HG03064 (cell line): Measurements from ENCODE around the gene GGA2.
"Not testable (repeated sequence)": the region's sequence is repeated elsewhere in the genome, so short reads cannot be mapped to it uniquely, and the experiment has no call there.

Source experiments
- ATAC-seq: cut with Tn5 transposase; IDR thresholded peaks from one replicate; pipeline ENCODE4 v1.9.1; 2021; ENCODE audit warnings: low read depth; ENCODE audit not compliant: unreplicated experiment

Gene GGA2

DNA sequence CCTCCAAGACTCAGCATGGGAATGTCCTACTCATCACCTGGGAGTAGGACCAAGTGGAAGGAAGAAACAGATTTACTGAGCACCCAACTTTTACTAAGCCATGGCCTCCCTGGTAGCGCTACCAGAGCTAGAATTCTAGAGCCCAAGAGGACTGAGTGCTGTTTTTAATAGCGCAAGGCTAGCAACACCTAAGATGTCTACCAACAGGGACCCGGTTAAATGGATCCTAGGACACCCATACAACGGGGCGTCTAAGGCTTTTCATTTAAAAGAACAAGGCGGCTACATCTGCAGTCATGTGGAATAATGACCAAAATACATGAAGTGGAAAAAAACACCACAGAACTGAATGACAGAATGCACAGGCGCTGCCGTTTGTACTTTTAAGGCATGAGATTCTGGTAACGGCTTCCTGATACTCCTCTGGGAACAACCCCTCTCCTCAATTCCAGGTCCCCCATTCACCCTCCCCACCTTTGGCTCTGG is 5.1 kb downstream of the GGA2 start:
- ATAC-seq, result peak; percentile 6

DNA sequence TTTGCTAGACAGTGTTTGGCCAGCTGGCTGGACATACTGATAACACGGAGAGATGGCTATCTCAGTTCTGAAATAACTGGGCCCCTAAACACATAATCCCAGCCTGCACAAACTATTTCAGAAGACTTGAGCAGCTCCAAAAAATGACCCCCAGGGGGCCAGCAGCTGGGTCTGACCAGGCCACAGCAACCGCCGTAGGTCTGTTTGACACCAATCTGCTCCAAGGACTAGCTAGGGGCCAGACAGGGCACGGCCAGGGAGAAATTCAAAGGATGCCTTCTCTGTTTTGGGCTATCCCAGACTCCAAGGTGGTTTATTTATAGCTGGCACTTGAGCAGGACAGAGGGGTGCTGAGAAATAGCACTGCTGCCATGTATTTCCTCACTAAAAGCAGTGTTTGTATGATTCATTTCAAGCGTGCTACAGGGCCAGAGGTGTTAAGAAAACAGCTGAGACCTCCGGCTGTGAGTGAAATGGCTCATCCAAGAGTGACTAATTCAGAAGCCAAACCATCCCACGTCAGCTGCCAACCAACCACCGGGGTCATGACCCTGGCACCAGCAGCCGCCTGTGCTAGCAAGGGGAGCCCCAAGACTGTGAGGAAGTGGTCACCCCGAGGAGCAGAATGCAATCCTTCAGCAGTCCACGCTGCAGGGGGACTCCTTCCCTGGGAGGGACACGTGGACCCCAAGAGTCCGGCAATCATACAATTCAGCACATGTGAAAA is 5.7 kb downstream of the GGA2 start:
- ATAC-seq, result peak; percentile 67

- no peak for ATAC-seq
Observed at GRCh38 chr16:23504076-23504452, 6.2 kb downstream of the GGA2 start.

DNA sequence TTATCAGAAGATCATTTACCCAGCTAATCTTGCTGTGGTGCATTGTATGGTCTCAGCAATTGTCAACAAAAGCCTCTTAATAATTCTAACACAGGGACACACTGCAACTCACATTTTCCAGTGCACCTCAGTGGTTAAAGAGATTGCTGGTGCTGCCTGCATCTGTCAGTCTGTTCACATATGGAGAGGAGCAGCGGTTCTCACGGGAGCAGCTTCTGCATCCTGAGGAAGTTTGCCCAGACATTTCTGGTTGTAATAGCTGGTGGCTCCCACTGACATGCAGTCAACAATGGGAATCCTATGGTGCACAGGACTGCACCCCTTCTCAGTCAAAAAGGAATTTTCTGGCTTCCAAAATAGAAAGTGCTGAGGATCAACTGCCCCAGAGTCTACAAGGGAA is 7.8 kb downstream of the GGA2 start:
- ATAC-seq, result no peak

- ATAC-seq, result no peak
Observed at GRCh38 chr16:23501291-23501690, 9.0 kb downstream of the GGA2 start.

GRCh38 chr16:23500862-23501225 is 9.4 kb downstream of the GGA2 start:
- no peak for ATAC-seq

DNA sequence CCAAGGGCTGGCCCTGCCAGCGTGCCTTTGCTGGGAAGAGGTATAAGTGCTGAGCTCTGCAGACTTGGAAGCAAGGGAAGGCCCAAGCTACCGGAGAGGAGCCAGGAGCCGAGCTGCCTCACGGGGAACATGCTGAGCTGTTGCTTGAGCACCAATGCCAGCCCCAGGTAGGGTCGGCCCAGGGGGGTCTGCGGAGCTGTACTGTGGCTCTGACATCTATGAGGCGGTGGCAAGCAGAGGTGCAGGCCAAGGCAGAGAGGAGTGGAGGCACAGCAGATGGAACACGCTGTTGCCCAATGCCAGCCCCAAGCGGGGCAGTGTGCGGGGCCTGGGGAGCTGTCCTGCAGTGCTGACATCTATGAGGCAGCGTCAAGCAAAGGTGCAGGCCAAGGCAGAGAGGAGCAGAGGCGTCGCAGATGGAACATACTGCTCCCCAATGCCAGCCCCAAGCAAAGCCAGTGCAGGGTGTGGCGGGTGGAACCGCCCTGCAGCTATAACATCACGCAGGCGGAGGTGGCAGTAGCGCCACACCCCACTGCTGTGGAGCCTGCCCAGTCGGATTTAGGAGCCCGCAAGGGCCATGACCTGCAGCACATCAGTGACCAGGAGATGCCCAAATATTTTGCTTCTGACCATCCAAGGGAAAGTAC is 10.0 kb downstream of the GGA2 start:
- no peak for ATAC-seq

- ATAC-seq, result no peak
Observed at GRCh38 chr16:23499801-23500200, 10.5 kb downstream of the GGA2 start.

DNA sequence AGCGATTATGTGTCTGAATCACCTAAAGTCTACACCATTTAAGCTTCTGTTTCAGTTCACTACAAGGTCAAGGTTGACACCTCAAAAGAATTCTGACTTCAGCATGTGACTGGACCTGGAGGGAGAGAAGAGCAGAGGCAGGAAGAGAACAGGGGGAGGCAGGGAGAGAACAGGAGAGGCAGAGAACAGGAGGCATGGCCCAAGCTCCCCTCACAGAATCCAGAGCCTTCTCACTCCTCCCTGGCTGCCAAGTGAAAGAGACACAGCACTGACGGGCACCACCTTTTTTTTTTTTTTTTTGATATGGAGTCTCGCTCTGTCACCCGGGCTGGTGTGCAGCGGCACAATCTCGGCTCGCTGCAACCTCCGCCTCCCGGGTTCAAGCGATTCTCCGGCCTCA is 11.4 kb downstream of the GGA2 start:
- ATAC-seq, result no peak

DNA sequence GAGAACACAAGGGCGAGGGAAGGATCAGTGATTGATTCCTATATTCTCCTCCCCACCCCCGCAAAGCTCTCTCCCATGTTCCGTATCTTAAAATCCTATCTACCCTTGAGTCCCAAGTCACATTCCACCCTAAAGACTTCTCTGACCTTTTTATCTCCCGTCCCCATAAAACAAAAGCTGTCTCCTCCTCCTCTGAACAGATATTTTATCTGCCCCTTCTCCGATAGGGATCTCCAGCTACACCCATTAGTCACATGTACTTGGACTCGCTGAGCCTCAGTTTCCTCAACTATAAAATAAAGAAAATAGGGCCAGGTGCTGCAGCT is 12.8 kb downstream of the GGA2 start:
- ATAC-seq, result no peak

DNA sequence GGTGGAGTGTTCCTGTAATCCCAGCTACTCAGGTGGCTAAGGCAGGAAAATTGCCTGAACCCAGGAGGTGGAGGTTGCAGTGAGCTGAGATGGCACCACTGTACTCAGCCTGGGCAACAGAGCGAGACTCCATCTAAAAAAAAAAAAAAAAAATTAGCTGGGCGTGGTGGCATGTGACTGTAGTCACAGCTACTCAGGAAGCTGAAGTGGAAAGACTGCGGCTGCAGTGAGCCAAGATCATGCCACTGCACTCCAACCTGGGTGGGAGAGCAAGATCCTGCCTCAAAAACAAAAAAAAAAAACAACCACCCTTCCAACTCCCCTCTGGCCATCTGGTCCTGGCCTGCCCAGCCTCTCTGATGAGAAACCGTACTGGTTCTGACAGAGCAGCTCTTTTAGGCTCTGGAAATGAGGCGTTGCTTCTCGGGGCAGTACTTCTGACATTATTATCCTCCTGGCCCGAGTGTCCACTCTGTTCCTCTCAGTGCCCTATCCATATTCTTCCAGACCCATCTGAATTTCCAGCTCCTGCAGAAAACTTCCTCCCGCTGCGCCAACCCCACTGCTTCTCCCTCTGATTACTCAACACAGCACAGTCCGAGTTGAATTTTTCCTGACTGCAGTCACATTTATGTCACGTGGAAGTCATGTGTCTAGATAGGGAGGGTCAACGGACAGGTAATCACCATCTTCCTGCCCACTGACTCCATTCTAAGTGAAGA is 13.3 kb downstream of the GGA2 start:
- no peak for ATAC-seq

GRCh38 chr16:23495671-23496070 is 14.6 kb downstream of the GGA2 start:
- ATAC-seq, result no peak

- ATAC-seq, result no peak
Observed at GRCh38 chr16:23494188-23494587, 16.1 kb downstream of the GGA2 start.

- no peak for ATAC-seq
Observed at GRCh38 chr16:23491490-23492391, 18.6 kb downstream of the GGA2 start.

DNA sequence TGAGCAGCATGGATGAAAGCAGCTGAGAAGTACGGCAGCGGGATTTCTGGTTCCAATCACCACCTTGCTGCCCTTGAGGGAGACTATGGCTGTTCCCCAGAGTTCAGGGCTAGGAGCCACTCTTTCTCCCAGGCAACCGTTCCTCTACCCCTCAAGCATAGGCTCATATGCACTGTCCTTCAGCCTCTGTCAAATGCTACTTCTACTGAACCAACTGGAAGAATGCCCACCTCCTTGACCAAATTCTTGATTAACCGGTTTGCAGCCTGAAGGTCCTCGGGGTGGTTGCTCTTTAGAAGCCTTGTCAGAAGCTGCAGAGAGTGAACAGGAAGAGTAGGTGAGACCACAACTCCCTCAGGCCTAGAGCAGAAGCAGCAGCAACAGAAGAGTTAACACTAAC is 23.8 kb downstream of the GGA2 start:
- no peak for ATAC-seq

DNA sequence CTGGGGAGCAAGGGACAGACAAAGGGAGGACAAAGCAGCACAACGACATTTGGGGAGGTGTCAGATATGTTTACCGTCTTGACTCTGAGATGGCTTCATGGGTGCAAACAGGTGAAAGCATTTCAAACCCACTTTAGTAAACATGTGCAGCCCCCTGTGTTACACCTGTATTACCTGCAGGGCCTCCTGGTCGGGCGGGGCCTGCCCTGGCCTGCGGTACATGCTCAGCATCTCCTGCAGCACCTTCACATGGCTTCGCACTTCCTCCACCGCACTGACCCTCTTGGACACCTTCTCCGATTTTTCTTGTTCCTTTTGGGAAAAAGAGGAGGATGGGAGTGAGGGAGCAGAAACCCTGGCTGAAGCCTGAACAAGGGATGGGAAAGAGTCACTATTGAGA is 24.5 kb downstream of the GGA2 start:
- no peak for ATAC-seq

DNA sequence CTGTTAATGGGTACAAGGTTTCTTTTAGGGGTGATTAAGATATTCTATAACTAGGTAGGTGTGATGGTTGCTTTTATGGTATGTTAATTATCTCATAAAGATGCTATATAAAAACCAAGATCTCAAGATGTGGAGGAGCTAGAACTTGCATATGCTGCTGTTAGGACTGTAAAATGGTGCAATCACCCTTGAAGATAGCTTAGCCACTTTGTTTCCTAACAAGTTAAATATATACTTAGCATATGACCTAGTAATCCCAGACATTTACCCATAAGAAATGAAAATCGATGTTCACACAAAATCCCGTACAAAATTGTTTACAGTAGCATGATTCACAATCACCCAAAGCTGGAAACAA is 25.1 kb downstream of the GGA2 start:
- ATAC-seq, result no peak

- no peak for ATAC-seq
Observed at GRCh38 chr16:23484510-23485256, 25.6 kb downstream of the GGA2 start.

- not testable (repeated sequence) for ATAC-seq
Observed at GRCh38 chr16:23483492-23483891, 26.8 kb downstream of the GGA2 start.

- no peak for ATAC-seq
Observed at GRCh38 chr16:23482778-23483177, 27.5 kb downstream of the GGA2 start.
